GM12878 (cell line): Measurements from ENCODE around the gene FAM120A. TPM values are rescaled to one million over a fixed set of nuclear protein-coding genes. Genes with fewer than 3 reads are reported as not detected.

Experiments
- ATAC-seq: fragments of 200-7000 bp; cut with Tn5 transposase; 3 replicates; pipeline ENCODE4 v1.9.1; 2020; ENCODE audit warnings: mild to moderate bottlenecking, moderate library complexity
- BruUV-seq: library from RNA; stranded (reverse); fragments of 400-500 nt; replicated peaks from 2 replicates; lab custom pipeline; 2021; lab: Mats Ljungman, UMichigan
- CTCF ChIA-PET: fragments of 300-600 bp; sonication (Branson Sonifier 250); formaldehyde crosslinking; extraction: SDS; loops from one replicate; lab custom pipeline; 2021; ENCODE audit warnings: inconsistent platforms; lab: Yijun Ruan, JAX
- POLR2A ChIA-PET: fragments of 350-600 bp; formaldehyde crosslinking; extraction: SDS; loops from one replicate; lab custom pipeline; 2021; ENCODE audit warnings: inconsistent platforms; lab: Charles Lee
- RAD21 ChIA-PET: fragments of 300-600 bp; sonication (Branson Sonifier 250); formaldehyde crosslinking; loops from one replicate; lab custom pipeline; 2023; ENCODE audit warnings: antibody characterized with exemption; ENCODE audit not compliant: unreplicated experiment; lab: Charles Lee
- SMC1A ChIA-PET: fragments of 300-600 bp; sonication (Branson Sonifier 250); formaldehyde crosslinking; loops from one replicate; lab custom pipeline; 2023; ENCODE audit not compliant: unreplicated experiment, uncharacterized antibody; lab: Charles Lee
- DNase-seq: peaks from one replicate; pipeline ENCODE4 v3.0.0-alpha.2; 2011; ENCODE audit warnings: low read depth, low spot score
- FAIRE-seq: peaks from 3 replicates; lab custom pipeline; 2011; peaks lifted over from hg19 to GRCh38; lab: Jason Lieb, UNC
- H2AFZ ChIP-seq: 2 replicates; pipeline ENCODE4 v1.6.0; 2011; ENCODE audit warnings: low read depth, low read length, control low read depth; ENCODE audit not compliant: control insufficient read depth
- H3K27ac ChIP-seq: 2 replicates; pipeline ENCODE4 v1.5.1; 2011; ENCODE audit warnings: control low read depth; ENCODE audit not compliant: control insufficient read depth, insufficient read depth
- H3K27me3 ChIP-seq, 2 experiments: replicated peaks in 1 of 2; 2 replicates each; pipeline versions ENCODE4 v1.6.0 to v1.6.1; 2011; ENCODE audit warnings: low read length in 1 of 2; ENCODE audit not compliant: control insufficient read depth in 2 of 2, insufficient read depth in 2 of 2
- H3K36me3 ChIP-seq, 2 experiments: 2 replicates each; pipeline ENCODE4 v1.5.1; 2011; ENCODE audit warnings: low read length in 1 of 2; ENCODE audit not compliant: control insufficient read depth in 2 of 2, insufficient read depth in 2 of 2
- H3K4me1 ChIP-seq: 2 replicates; pipeline ENCODE4 v1.6.1; 2011; ENCODE audit warnings: mild to moderate bottlenecking, low read length, moderate library complexity, mixed read lengths; ENCODE audit not compliant: control insufficient read depth, insufficient read depth
- H3K4me2 ChIP-seq: 2 replicates; pipeline ENCODE4 v1.6.0; 2011; ENCODE audit warnings: control low read depth; ENCODE audit not compliant: control insufficient read depth, insufficient read depth
- H3K4me3 ChIP-seq: fragments of 200-600 bp; sonication (generic); 2 replicates; pipeline ENCODE4 v1.5.1; 2016
- H3K79me2 ChIP-seq: 2 replicates; pipeline ENCODE4 v1.6.0; 2011; ENCODE audit warnings: low read length; ENCODE audit not compliant: control insufficient read depth, insufficient read depth
- H3K9ac ChIP-seq: 2 replicates; pipeline ENCODE4 v1.8.0; 2011; ENCODE audit warnings: low read length, control low read depth, mixed read lengths; ENCODE audit not compliant: control insufficient read depth, insufficient read depth
- H3K9me3 ChIP-seq: replicated peaks from 3 replicates; pipeline ENCODE4 v1.5.1; 2011; ENCODE audit warnings: mild to moderate bottlenecking, low read length; ENCODE audit not compliant: control insufficient read depth, insufficient read depth
- H4K20me1 ChIP-seq: 2 replicates; pipeline ENCODE4 v1.6.0; 2011; ENCODE audit not compliant: control insufficient read depth, insufficient read depth
- ATF3 ChIP-seq: IDR thresholded peaks from 2 replicates; pipeline ENCODE4 v1.6.1; 2011; ENCODE audit warnings: low read depth, mild to moderate bottlenecking, low read length, moderate library complexity, borderline replicate concordance; ENCODE audit errors: extremely low read depth
- BRCA1 ChIP-seq: IDR thresholded peaks from 2 replicates; pipeline ENCODE4 v1.6.1; 2011; ENCODE audit warnings: low read depth, low read length, improper control_type of control experiment
- CBX3 ChIP-seq: fragments of 200-600 bp; sonication (generic); IDR thresholded peaks from 2 replicates; pipeline ENCODE4 v1.6.1; 2016; ENCODE audit warnings: low read depth, borderline replicate concordance
- CEBPB ChIP-seq, 2 experiments: fragments of 150-350 bp in 1 of 2; IDR thresholded peaks; 2 replicates each; pipeline ENCODE4 v1.6.1; 2012 to 2014; ENCODE audit warnings: low read depth in 2 of 2, low read length in 2 of 2, borderline replicate concordance in 1 of 2, inconsistent platforms in 1 of 2
- CTCF ChIP-seq, 3 experiments: IDR thresholded peaks in 2 of 3; conservative IDR thresholded peaks in 1 of 3; 2 replicates each; pipeline ENCODE4 v1.5.1; 2011; ENCODE audit warnings: low read depth in 3 of 3, low read length in 3 of 3, mild to moderate bottlenecking in 3 of 3, control low read depth in 2 of 3, moderate library complexity in 2 of 3, inconsistent platforms in 1 of 3, mixed read lengths in 1 of 3; ENCODE audit not compliant: control insufficient read depth in 2 of 3, insufficient read depth in 1 of 3; ENCODE audit errors: extremely low read depth in 1 of 3
- HDAC6 ChIP-seq: fragments of 200-600 bp; sonication (generic); IDR thresholded peaks from one replicate; pipeline ENCODE4 v1.8.0; 2017; ENCODE audit warnings: antibody characterized with exemption; ENCODE audit not compliant: unreplicated experiment
- IRF3 ChIP-seq: fragments of 450-650 bp; IDR thresholded peaks from 2 replicates; pipeline ENCODE4 v1.6.1; 2014; ENCODE audit warnings: mild to moderate bottlenecking
- NR2F1 ChIP-seq: fragments of 450-650 bp; conservative IDR thresholded peaks from 2 replicates; pipeline ENCODE4 v1.6.1; 2017; ENCODE audit warnings: mild to moderate bottlenecking
- POLR2AphosphoS2 ChIP-seq: IDR thresholded peaks from 2 replicates; pipeline ENCODE4 v1.6.1; 2011; ENCODE audit warnings: low read depth, mild to moderate bottlenecking, low read length, improper control_type of control experiment, moderate library complexity
- RELA ChIP-seq: fragments of 450-650 bp; IDR thresholded peaks from 2 replicates; pipeline ENCODE4 v1.8.0; 2014; ENCODE audit warnings: borderline replicate concordance; ENCODE audit not compliant: partially characterized antibody
- SUZ12 ChIP-seq: fragments of 200-600 bp; sonication (generic); IDR thresholded peaks from one replicate; pipeline ENCODE4 v1.6.1; 2018; ENCODE audit warnings: antibody characterized with exemption, mild to moderate bottlenecking; ENCODE audit not compliant: unreplicated experiment
- TARDBP ChIP-seq: IDR thresholded peaks from 2 replicates; pipeline ENCODE4 v1.6.1; 2016; ENCODE audit warnings: borderline replicate concordance
- ZBED1 ChIP-seq: IDR thresholded peaks from 2 replicates; pipeline ENCODE4 v1.6.1; 2016; ENCODE audit warnings: borderline replicate concordance
- ZBTB33 ChIP-seq: fragments of 450-650 bp; IDR thresholded peaks from 2 replicates; pipeline ENCODE4 v1.6.1; 2017; ENCODE audit warnings: mild to moderate bottlenecking
- ZNF384 ChIP-seq: IDR thresholded peaks from 2 replicates; pipeline ENCODE4 v1.6.1; 2012; ENCODE audit warnings: low read depth, mild to moderate bottlenecking, low read length, improper control_type of control experiment, borderline replicate concordance
- ZNF622 ChIP-seq: fragments of 450-650 bp; IDR thresholded peaks from 2 replicates; pipeline ENCODE4 v1.6.1; 2017; ENCODE audit warnings: mild to moderate bottlenecking, inconsistent platforms
- WGBS: methylation state at CpG from one replicate; pipeline ENCODE4 v1.1.6; 2016; ENCODE audit warnings: low lambda C conversion rate; ENCODE audit not compliant: insufficient replicate concordance, insufficient coverage; ENCODE audit errors: missing lambda C conversion rate; 5-methylcytosine and 5-hydroxymethylcytosine counted together
- in situ Hi-C: fragments of 300-500 bp; cut with MboI; formaldehyde crosslinking; loops from 9 replicates; pipeline ENCODE4 v1.14.3; 2018; ENCODE audit warnings: mixed read lengths
- intact Hi-C: fragments of 100-400 bp; cut with micrococcal nuclease; formaldehyde crosslinking; loops from one replicate; pipeline ENCODE4 v1.14.2; 2022; ENCODE audit not compliant: unreplicated experiment
- polyA plus RNA-seq, 11 experiments: library from polyadenylated mRNA; depleted of rRNA in 4 of 11; unstranded in 6 of 11; stranded (reverse) in 5 of 11; fragments of >200 nt; fragmentation: Nextera tagmentation in 4 of 11; fragmentation: Illumina TruSeq in 1 of 11; extraction: Ambion mirVana in 4 of 11; extraction: Trizol in 1 of 11; gene quantifications; 1 replicate in 1 of 11; 2 replicates in 10 of 11; pipeline versions ENCODE4 v1.2.1 to v1.2.3, GENCODE V29; 2011 to 2016; ENCODE audit warnings: inconsistent platforms in 2 of 11, missing spikeins in 2 of 11, low read depth in 1 of 11
- total RNA-seq, 4 experiments: library from RNA; depleted of rRNA in 3 of 4; stranded (reverse); fragments of >200 nt in 3 of 4; fragmentation: Illumina TruSeq in 1 of 4; extraction: Trizol in 1 of 4; gene quantifications; 2 replicates each; pipeline versions ENCODE4 v1.2.1 to v1.2.3, GENCODE V29; 2013 to 2021

FAM120A gene
- total and polyA plus RNA-seq, 10 of the 15 experiments (the other 5 are each of a cell fraction or from before 2014, with no cell fraction given) = 13.1 to 89.6 (median 52.5) TPM

GRCh38 chr9:93586290-93587057, 135.0 kb downstream of the FAM120A start:
- ATAC-seq (no peak), FAIRE-seq (no peak), DNase-seq (no peak)
- no peaks in the 10 kb centered on the region; the same call in 1 of the 2 replicates for H3K79me2 ChIP-seq
- no peak overlapping the region for H3K27ac ChIP-seq
- intact Hi-C loops = no loop called here
- BruUV-seq = no TSS peak
- H2AFZ ChIP-seq = no peak overlapping the region
- no peak overlapping the region for H3K4me2 ChIP-seq
- no peaks in the 10 kb centered on the region for H3K27me3 ChIP-seq
- no peaks in the 10 kb centered on the region for H3K36me3 ChIP-seq
- WGBS = 87% methylated on average over 13 of the region's 13 CpGs
- SMC1A ChIA-PET = no interaction called here
- no peaks in the 10 kb centered on the region for H3K4me1 ChIP-seq
- H3K9ac ChIP-seq = no peak overlapping the region
- peaks cover 3% of the 10 kb centered on the region; the same call in 1 of the 2 replicates for H4K20me1 ChIP-seq
- in situ Hi-C loops = no loop called here
- H3K9me3 ChIP-seq = peaks cover 2% of the 10 kb centered on the region; the same call in 2 of the 3 replicates
- POLR2A ChIA-PET = no interaction called here
- CTCF ChIA-PET = no interaction called here
- RAD21 ChIA-PET = no interaction called here
- no peak overlapping the region for H3K4me3 ChIP-seq
- TF ChIP-seq RELA (no peak), ZBTB33 (no peak), ATF3 (no peak), ZBED1 (no peak), IRF3 (no peak), CEBPB (IDR thresholded peaks at IDR 0.05; ENCODE audit: borderline replicate concordance in 1 of 2, low read depth in 2 of 2, low read length in 2 of 2) (no peak), CTCF (IDR thresholded peaks at IDR 0.05 in 2 of 3, conservative IDR thresholded peaks at IDR 0.05 in 1 of 3; ENCODE audit: control insufficient read depth in 2 of 3, extremely low read depth in 1 of 3, insufficient read depth in 1 of 3, low read depth in 3 of 3, low read length in 3 of 3) (no peak), NR2F1 (no peak), HDAC6 (no peak), ZNF384 (no peak), CBX3 (no peak), ZNF622 (no peak), SUZ12 (no peak), TARDBP (no peak), BRCA1 (no peak), POLR2AphosphoS2 (no peak)
